ENCODE measurements around the gene GRIN2A. TPM values are rescaled to one million over a fixed set of nuclear protein-coding genes. Genes with fewer than 3 reads are reported as not detected.

The GRIN2A gene
- total RNA-seq, 4 donors from 2014 or later: 0.35 to 7.4 (median 1.5) TPM

GRCh38 chr16:9966569-9967157 lies 215.6 kb downstream of the GRIN2A start:
- H3K9me3 ChIP-seq: no peaks in the 10 kb centered on the region
- H3K36me3 ChIP-seq: no peaks in the 10 kb centered on the region
- TF ChIP-seq CTCF (IDR thresholded peaks at IDR 0.05): no peak
- no peak for TF ChIP-seq POLR2A (IDR thresholded peaks at IDR 0.05)
- no peaks in the 10 kb centered on the region for H3K27me3 ChIP-seq
- no peak overlapping the region for H3K4me3 ChIP-seq
- H3K27ac ChIP-seq: no peak overlapping the region
- no peaks in the 10 kb centered on the region for H3K4me1 ChIP-seq
- DNase-seq: no peak

DNA sequence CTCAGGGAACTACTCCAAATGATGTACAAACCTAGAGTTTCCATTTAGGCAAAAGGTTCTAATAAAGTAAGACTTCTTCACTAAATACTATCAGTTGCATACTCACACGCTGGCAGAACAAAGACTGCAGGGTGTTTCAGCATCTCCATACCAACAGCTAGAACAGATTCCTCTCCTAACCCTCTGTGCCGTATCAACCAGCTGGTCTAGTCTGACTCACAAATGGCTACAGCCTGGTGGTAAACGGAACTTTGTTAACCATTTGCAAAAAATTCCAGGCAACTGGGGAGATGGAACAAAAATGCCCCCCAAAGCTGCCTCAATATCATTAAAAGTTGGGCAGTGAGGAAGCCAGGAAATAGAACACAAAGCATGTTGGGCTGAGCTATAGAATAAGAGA lies 217.1 kb downstream of the GRIN2A start:
- Histone ChIP-seq H3K4me3 (no peak overlapping the region), H3K9me3 (no peaks in the 10 kb centered on the region), H3K36me3 (no peaks in the 10 kb centered on the region), H3K27me3 (no peaks in the 10 kb centered on the region), H3K27ac (no peak overlapping the region), H3K4me1 (no peaks in the 10 kb centered on the region)
- DNase-seq: no peak
- TF ChIP-seq POLR2A (IDR thresholded peaks at IDR 0.05): no peak
- TF ChIP-seq CTCF (IDR thresholded peaks at IDR 0.05): no peak

DNA sequence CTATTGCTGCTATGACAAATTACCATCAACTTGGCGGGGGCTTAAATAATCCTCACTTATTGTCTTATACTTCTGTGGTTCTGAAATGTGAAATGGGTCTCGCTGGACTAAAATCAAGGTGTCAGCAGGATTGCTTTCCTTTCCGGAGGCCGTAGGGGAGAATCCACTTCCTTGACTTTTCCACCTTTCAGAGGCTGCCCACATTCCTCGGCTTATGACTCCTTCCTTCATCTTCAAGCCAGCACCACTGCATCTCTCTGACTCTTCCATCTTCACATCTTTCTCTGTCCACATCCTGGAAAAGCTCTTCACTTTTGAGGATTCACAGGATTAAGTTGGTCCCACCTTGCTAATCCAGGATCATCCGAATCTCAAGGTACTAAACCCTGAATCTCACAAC lies 217.8 kb downstream of the GRIN2A start:
- no peak for DNase-seq
- Histone ChIP-seq H3K36me3 (no peaks in the 10 kb centered on the region), H3K27me3 (no peaks in the 10 kb centered on the region), H3K4me3 (no peak overlapping the region), H3K4me1 (no peaks in the 10 kb centered on the region), H3K9me3 (no peaks in the 10 kb centered on the region), H3K27ac (no peak overlapping the region)
- TF ChIP-seq POLR2A (IDR thresholded peaks at IDR 0.05) (no peak), CTCF (IDR thresholded peaks at IDR 0.05) (no peak)

DNA sequence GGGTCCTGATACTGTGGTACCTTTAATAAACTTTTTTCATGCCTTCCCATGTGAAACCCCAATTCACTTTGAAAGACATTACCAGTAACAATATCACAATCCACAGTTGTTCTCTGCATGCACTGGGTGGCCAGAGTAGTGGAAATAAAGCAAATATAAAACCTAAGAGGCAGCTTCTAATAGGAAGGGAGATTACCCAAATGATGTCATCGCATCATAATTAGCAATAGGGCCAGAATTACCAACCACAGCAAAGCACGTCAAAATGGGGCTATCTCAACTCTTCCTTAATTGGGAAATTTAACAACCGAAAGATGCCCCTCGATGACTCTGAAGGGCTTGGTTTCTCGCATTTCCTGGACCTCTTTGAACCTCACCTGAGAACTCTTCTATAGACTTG lies 224.8 kb downstream of the GRIN2A start:
- no peaks in the 10 kb centered on the region for H3K9me3 ChIP-seq
- no peak for DNase-seq
- H3K4me3 ChIP-seq: no peak overlapping the region
- no peaks in the 10 kb centered on the region for H3K4me1 ChIP-seq
- H3K27ac ChIP-seq: no peak overlapping the region
- TF ChIP-seq CTCF (IDR thresholded peaks at IDR 0.05) (no peak), POLR2A (IDR thresholded peaks at IDR 0.05) (no peak)
- H3K27me3 ChIP-seq: no peaks in the 10 kb centered on the region
- no peaks in the 10 kb centered on the region for H3K36me3 ChIP-seq

DNA sequence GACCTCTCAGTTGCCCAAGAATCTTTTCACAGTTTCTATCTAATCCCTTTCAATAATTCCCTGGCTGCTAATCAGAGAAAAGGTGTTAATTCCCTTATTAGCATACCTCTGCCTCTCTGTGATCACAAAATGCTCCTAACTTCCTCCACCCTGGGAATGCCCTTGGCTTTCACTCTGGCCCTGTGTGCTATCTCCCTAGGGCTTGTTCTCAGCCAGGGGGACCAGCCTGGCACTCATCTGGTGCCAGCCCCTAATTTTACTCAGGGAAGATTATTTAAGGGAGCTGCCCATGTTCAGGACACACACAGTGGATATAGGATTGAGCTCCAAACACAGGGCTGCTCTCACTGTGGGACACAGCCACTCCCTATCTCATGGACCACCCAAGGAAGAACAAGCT lies 225.2 kb downstream of the GRIN2A start:
- no peaks in the 10 kb centered on the region for H3K36me3 ChIP-seq
- DNase-seq: no peak
- H3K9me3 ChIP-seq: no peaks in the 10 kb centered on the region
- no peak overlapping the region for H3K4me3 ChIP-seq
- H3K27me3 ChIP-seq: no peaks in the 10 kb centered on the region
- no peak for TF ChIP-seq CTCF (IDR thresholded peaks at IDR 0.05)
- no peak for TF ChIP-seq POLR2A (IDR thresholded peaks at IDR 0.05)
- no peak overlapping the region for H3K27ac ChIP-seq
- H3K4me1 ChIP-seq: no peaks in the 10 kb centered on the region

GRCh38 chr16:9955677-9956076 lies 226.6 kb downstream of the GRIN2A start:
- Histone ChIP-seq H3K27ac (no peak overlapping the region), H3K36me3 (no peaks in the 10 kb centered on the region), H3K27me3 (no peaks in the 10 kb centered on the region), H3K4me1 (no peaks in the 10 kb centered on the region), H3K4me3 (no peak overlapping the region), H3K9me3 (no peaks in the 10 kb centered on the region)
- DNase-seq: no peak
- TF ChIP-seq POLR2A (IDR thresholded peaks at IDR 0.05) (no peak), CTCF (IDR thresholded peaks at IDR 0.05) (no peak)

Data from Peyer's patch (tissue), 4 donors.